Sciatic nerve (tissue), 2 donors: Measurements from ENCODE around the gene RB1. TPM values are rescaled to one million over a fixed set of nuclear protein-coding genes. Genes with fewer than 3 reads are reported as not detected.

Experiments
- ATAC-seq: fragments of 200-7000 bp; cut with Tn5 transposase; one replicate; pipeline ENCODE4 v1.9.1; 2020; ENCODE audit warnings: mild to moderate bottlenecking, moderate library complexity
- DNase-seq: peaks from one replicate; pipeline ENCODE4 v3.0.0-alpha.2; 2020; ENCODE audit warnings: low spot score
- intact Hi-C: fragments of 100-400 bp; cut with DNase I; formaldehyde crosslinking; loops from one replicate; pipeline ENCODE4 v1.14.2; 2022
- total RNA-seq: library from RNA; stranded (reverse); fragmentation: NEBNext Ultra II Directional; extraction: Animal tissue kit (Norgen Biotek cat#: 25700); gene quantifications from one replicate; pipeline ENCODE4 v1.2.1, GENCODE V29; 2021
- donor health status: DM: no; HTN: no; CAD: no.
- donor health status: DM: no; HTN: no; CAD: no.

RB1 gene
- total RNA-seq, result 58.5 TPM

GRCh38 chr13:48303359-48304142, at the start of gene RB1:
Gene RB1 (plus strand): TSS chr13:48303751. CDS start chr13:48303913, 162 bp downstream.
- peak; percentile 97 for ATAC-seq
- intact Hi-C loops, result no loop called here
- DNase-seq, result peak; percentile 95

DNA sequence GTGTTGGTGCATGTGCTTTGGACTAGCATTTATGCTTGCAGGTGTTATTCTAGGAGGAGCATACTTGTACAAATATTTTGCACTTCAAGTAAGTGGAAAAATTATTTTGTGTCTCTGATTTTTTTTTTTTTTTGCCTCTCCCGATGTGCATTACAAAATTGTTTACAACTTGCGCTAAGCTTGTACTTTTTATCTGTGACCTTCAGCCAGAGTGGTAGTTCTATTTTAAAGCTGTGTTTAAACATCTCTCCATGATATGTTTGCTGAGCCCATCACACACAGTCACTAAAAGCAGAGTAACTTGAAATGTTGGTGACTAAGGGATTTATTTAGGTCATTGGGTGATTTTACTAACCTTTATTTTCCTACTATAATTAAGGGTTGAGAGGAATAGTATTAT, 49.7 kb upstream of the RB1 start:
- DNase-seq, result no peak
- intact Hi-C loops, result no loop called here
- ATAC-seq, result no peak

DNA sequence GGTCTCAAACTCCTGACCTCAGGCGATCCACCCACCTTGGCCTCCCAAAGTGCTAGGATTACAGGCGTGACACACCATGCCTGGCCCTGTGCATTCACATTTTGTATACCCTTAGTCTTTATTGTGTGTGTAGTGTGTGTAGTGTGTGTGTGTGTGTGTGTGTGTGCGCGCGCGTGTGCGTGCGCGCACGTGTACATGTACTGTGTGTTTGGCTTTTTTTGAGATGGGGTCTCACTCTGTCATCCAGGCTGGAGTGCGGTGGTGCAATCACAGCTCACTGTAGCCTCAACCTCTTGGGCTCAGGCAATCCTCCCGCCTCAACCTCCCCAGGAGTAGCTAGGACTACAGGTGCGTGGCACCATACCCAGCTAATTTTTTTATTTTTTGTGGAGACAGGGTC, 48.5 kb upstream of the RB1 start:
- DNase-seq (no peak), ATAC-seq (no peak)

GRCh38 chr13:48255954-48256353, 47.6 kb upstream of the RB1 start:
- intact Hi-C loops, result no loop called here
- DNase-seq, result no peak
- ATAC-seq, result no peak

More for the DNA sequence above, 48.5 kb upstream of the RB1 start:
- intact Hi-C loops, result no loop called here

DNA sequence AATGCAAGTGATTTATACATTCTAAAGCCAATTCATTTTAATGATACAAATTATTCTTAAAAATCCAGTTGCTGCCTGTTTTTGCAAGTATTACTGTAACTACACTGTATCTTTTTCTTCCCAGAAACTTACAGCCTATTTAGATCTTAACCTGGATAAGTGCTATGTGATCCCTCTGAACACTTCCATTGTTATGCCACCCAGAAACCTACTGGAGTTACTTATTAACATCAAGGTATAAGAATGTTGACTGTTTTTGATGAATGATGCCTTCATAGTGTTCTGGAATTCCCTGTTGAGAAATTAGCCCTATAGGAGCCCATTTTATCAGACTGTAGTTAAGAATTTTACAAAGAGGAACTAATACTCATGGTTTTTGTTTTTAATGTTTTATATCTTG, 45.5 kb upstream of the RB1 start:
- no peak for DNase-seq
- no peak for ATAC-seq
- intact Hi-C loops, result no loop called here

DNA sequence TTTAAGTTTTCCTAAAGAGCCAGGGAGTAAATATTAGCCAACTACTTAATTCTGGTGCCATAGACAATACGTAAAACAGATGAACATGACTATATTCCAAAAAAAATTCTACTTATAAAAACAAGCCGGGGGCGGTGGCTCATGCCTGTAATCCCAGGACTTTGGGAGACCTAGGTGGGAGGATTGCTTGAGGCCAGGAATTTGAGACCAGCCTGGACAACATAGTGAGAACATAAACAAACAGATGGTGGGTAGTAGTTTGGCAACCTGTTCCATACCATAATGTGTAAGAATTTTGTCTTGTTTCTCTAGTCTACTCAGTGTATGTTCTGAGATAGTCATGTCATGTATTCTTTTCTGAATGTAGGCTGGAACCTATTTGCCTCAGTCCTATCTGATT, 45.1 kb upstream of the RB1 start:
- ATAC-seq, result no peak
- intact Hi-C loops, result no loop called here
- DNase-seq, result no peak

DNA sequence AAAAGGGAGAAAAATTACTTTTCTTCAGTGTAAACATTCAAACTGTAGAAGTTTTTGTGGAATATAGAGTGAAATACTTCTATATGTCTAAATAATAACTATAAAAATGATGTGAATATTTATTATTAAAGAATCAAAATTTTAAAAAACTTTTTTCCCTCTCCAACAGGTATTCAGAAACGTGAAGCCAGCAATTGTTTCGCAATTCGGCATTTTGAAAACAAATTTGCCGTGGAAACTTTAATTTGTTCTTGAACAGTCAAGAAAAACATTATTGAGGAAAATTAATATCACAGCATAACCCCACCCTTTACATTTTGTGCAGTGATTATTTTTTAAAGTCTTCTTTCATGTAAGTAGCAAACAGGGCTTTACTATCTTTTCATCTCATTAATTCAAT, 42.6 kb upstream of the RB1 start:
- DNase-seq (no peak), ATAC-seq (no peak)
- intact Hi-C loops, result no loop called here

GRCh38 chr13:48263196-48263595, 40.4 kb upstream of the RB1 start:
- no peak for ATAC-seq
- no peak for DNase-seq
- intact Hi-C loops, result no loop called here

GRCh38 chr13:48264058-48264457, 39.5 kb upstream of the RB1 start:
- no peak for ATAC-seq
- DNase-seq, result no peak
- intact Hi-C loops, result no loop called here

DNA sequence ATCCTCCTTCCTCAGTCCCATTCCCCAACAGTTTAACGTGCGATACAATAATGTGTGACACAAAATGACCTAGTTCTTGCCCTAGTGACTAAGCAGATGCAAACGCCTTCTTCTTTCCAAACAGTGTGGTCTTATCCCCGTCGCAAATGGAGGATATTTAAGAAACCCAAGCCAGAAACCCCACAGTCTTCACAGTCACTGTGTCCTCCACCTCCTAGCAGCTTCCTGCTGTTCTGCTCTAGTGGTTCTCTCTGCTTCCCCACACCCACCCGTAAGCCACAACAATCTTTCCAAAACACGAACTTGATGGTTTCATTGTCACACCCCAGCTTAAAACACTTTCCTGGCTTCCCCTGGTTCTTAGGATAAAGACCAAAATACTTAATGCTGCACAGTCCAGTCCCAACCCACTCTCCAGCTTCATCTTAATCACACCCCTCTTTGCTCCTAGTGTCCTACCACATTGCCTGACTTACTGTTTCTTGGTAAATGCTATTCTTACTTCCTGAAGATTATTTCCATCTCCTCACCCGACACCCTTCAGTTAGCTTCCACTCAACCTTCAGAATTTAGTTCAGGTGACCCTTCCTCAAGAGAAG, 38.2 kb upstream of the RB1 start:
- ATAC-seq (no peak), DNase-seq (no peak)
- intact Hi-C loops, result no loop called here

DNA sequence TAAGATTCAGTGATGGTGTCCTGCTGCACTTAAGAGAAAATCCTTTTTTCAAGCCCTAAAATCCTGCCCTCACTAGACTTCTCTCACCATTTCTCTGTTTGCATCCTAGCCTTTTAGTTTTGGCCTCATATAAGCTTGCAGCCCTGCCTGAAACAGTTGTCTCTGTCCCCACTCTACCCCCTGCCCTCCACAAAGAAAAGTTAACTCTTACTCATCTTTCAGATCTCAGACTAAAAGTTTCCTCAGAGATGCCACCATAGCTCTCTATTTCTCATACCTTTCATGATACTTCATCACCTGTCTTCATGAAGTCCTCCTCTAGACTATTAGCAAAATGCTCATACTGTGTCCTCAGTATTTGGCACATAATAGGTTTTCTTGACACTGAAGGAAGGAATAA, 37.4 kb upstream of the RB1 start:
- intact Hi-C loops, result no loop called here
- ATAC-seq (no peak), DNase-seq (no peak)

DNA sequence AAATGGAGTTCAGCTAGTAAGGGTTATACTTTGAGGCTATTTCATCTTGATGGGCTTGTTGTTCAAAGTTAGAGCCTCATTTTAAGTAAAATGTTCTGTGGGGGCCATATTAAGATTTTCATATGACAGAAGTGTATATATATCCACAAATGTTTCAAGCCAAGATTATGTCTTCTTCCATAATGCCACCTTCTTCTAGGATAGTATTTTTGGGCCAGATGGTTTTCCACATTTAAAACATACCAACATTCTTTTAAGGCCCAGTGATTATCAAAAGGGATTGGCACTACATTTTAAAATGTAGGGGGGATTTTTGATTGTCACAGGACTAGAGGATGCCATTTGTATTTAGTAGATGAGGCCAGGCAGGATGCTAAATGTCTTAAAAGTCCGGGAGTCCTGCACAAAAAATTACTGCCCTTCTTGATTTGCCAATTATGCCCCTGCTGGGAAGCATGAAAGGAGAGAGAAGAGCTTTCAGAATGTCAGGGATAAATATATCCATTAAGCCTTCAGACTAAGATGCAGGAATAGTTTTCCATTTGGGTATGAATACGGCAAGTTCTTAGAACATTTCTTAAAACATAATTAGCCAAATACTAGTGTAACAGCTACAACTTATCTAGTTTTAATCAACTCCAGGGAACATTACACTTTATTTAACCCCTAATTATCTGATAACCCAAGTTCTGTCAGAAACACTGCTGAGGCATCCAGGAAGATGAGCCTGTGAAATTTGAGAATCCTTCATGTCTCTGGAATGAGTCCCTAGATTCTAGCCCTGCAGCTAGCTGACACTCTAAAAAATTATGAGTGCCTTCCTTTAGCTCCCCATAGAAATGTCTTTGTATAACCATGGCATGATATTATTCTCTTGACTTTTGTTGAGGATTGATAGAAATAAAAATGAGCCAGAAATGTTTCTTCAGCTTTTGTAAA, 36.6 kb upstream of the RB1 start:
- no peak for DNase-seq
- intact Hi-C loops, result no loop called here
- no peak for ATAC-seq

DNA sequence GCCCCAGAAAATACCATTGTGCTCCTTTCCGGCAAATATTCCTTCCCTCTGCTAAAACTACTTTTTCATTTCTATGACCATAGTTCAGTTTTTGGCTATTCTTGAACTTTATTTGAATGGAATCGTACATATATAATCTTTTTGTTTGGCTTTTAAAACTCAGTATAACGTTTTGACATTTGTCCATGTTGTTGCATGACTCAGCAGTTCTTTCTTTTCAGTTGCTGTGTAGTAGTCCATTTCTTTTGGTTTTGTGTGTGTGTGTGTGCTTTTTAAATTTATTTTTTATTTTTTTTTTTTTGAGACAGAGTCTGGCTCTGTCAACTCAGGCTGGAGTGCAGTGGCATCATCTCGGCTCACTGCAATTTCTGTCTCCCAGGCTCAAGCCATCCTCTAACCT, 35.5 kb upstream of the RB1 start:
- DNase-seq, result no peak
- intact Hi-C loops, result no loop called here
- ATAC-seq, result no peak

- DNase-seq, result no peak
- ATAC-seq, result no peak
- intact Hi-C loops, result no loop called here
These were observed 30.2 kb upstream of the RB1 start for GRCh38 chr13:48273346-48273745.

GRCh38 chr13:48275507-48275906, 28.0 kb upstream of the RB1 start:
- DNase-seq, result no peak
- no peak for ATAC-seq
- intact Hi-C loops, result loop anchor here (5.0 kb wide), 1 partner anchor 212 kb away; no protein-coding TSS in a partner anchor

DNA sequence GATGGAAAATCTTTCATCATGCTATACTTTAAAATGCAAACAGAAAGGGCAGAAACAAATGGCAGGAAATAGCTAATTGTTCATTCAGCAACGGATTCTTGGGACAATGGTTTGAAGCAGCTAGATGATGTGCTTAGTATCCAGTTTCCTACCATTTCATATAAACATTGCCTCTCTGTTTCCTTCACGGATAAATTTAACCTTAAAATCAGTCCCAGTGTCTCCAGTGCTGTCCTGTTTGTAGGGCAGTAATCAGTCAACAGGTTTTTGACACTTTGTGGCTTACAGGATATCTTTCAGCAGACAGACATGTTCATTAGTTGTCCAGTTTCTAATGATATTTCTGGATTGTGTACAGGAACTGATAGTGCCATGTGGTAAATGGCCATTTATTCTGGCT, 24.7 kb upstream of the RB1 start:
- DNase-seq, result no peak
- intact Hi-C loops, result loop anchor here (5.0 kb wide), 1 partner anchor 208 kb away; no protein-coding TSS in a partner anchor
- no peak for ATAC-seq

GRCh38 chr13:48281556-48281955, 22.0 kb upstream of the RB1 start:
- ATAC-seq (no peak), DNase-seq (no peak)
- intact Hi-C loops, result no loop called here

GRCh38 chr13:48291730-48292129, 11.8 kb upstream of the RB1 start:
- intact Hi-C loops, result no loop called here
- DNase-seq, result no peak
- ATAC-seq, result peak; percentile 41

- intact Hi-C loops, result no loop called here
- ATAC-seq (no peak), DNase-seq (no peak)
These were observed 10.9 kb upstream of the RB1 start for GRCh38 chr13:48292650-48293049.

GRCh38 chr13:48294653-48295052, 8.9 kb upstream of the RB1 start:
- intact Hi-C loops, result no loop called here

More at GRCh38 chr13:48294653-48295052, 8.9 kb upstream of the RB1 start:
- ATAC-seq (no peak), DNase-seq (no peak)
